PC-3 (cell line): ENCODE results near the gene GREB1L. TPM values are rescaled to one million over a fixed set of nuclear protein-coding genes. Genes with fewer than 3 reads are reported as not detected.

Experiments
- ATAC-seq: fragments of 200-7000 bp; cut with Tn5 transposase; 2 replicates; pipeline ENCODE4 v1.9.1; 2020; ENCODE audit warnings: mild to moderate bottlenecking, moderate library complexity
- BruUV-seq: library from RNA; stranded (reverse); fragments of 400-500 nt; replicated peaks from 2 replicates; lab custom pipeline; 2021; lab: Mats Ljungman, UMichigan
- CTCF ChIA-PET: fragments of 300-600 bp; sonication (Branson Sonifier 250); formaldehyde crosslinking; loops from one replicate; lab custom pipeline; 2022; ENCODE audit warnings: antibody characterized with exemption; lab: Charles Lee
- POLR2A ChIA-PET: fragments of 300-600 bp; sonication (Branson Sonifier 250); formaldehyde crosslinking; loops from one replicate; lab custom pipeline; 2022; ENCODE audit warnings: antibody characterized with exemption; ENCODE audit not compliant: unreplicated experiment; lab: Charles Lee
- DNase-seq: peaks from one replicate; pipeline ENCODE4 v3.0.0-alpha.2; 2015
- H2AFZ ChIP-seq: fragments of 300-600 bp; sonication (generic); 2 replicates; pipeline ENCODE4 v1.6.0; 2016; ENCODE audit warnings: antibody characterized with exemption, low read length
- H3F3A ChIP-seq: fragments of 300-600 bp; sonication (generic); one replicate; pipeline ENCODE4 v1.6.0; 2017; ENCODE audit warnings: antibody characterized with exemption, low read length, control low read depth, mild to moderate bottlenecking; ENCODE audit not compliant: unreplicated experiment
- H3K27ac ChIP-seq: fragments of 300-600 bp; sonication (generic); 2 replicates; pipeline ENCODE4 v1.5.1; 2016; ENCODE audit warnings: mild to moderate bottlenecking, low read length
- H3K27me3 ChIP-seq: fragments of 300-600 bp; sonication (generic); 2 replicates; pipeline ENCODE4 v1.6.1; 2016; ENCODE audit warnings: low read length, mixed read lengths
- H3K36me3 ChIP-seq: fragments of 300-600 bp; sonication (generic); 2 replicates; pipeline ENCODE4 v1.6.1; 2016; ENCODE audit warnings: low read depth, mixed run types, low read length, mixed read lengths
- H3K4me1 ChIP-seq: fragments of 300-600 bp; sonication (generic); 2 replicates; pipeline ENCODE4 v1.5.1; 2016; ENCODE audit warnings: low read length; ENCODE audit not compliant: insufficient read depth
- H3K4me2 ChIP-seq: fragments of 300-600 bp; sonication (generic); 2 replicates; pipeline ENCODE4 v1.6.0; 2016; ENCODE audit warnings: low read length
- H3K4me3 ChIP-seq: fragments of 300-600 bp; sonication (generic); 2 replicates; pipeline ENCODE4 v1.5.1; 2016; ENCODE audit warnings: mild to moderate bottlenecking, low read length, mixed read lengths
- H3K79me2 ChIP-seq: fragments of 300-600 bp; sonication (generic); 2 replicates; pipeline ENCODE4 v1.6.1; 2017; ENCODE audit warnings: low read length, mixed read lengths
- H3K9ac ChIP-seq: fragments of 300-600 bp; sonication (generic); 2 replicates; pipeline ENCODE4 v1.6.0; 2016; ENCODE audit warnings: mild to moderate bottlenecking, low read length
- H3K9me2 ChIP-seq: fragments of 300-600 bp; sonication (generic); replicated peaks from 2 replicates; pipeline ENCODE4 v1.6.1; 2016; ENCODE audit warnings: mixed run types, low read length, mixed read lengths
- H3K9me3 ChIP-seq: fragments of 300-600 bp; sonication (generic); 2 replicates; pipeline ENCODE4 v1.6.1; 2016; ENCODE audit warnings: low read length, mixed read lengths
- H4K20me1 ChIP-seq: fragments of 300-600 bp; sonication (generic); 2 replicates; pipeline ENCODE4 v1.6.1; 2016; ENCODE audit warnings: low read length, mixed read lengths
- CTCF ChIP-seq: fragments of 300-600 bp; sonication (generic); conservative IDR thresholded peaks from 2 replicates; pipeline ENCODE4 v1.5.1; 2017; ENCODE audit warnings: antibody characterized with exemption, low read depth, mild to moderate bottlenecking, low read length
- EZH2 ChIP-seq: fragments of 300-600 bp; sonication (generic); IDR thresholded peaks from one replicate; pipeline ENCODE4 v1.6.1; 2017; ENCODE audit warnings: antibody characterized with exemption, mild to moderate bottlenecking, low read length; ENCODE audit not compliant: unreplicated experiment
- EZH2phosphoT487 ChIP-seq: fragments of 300-600 bp; sonication (generic); IDR thresholded peaks from 2 replicates; pipeline ENCODE4 v1.6.1; 2018; ENCODE audit warnings: mild to moderate bottlenecking, antibody characterized with exemption, low read length, borderline replicate concordance
- intact Hi-C: fragments of 100-400 bp; cut with micrococcal nuclease; formaldehyde crosslinking; loops from 2 replicates; pipeline ENCODE4 v1.9.0; 2023
- total RNA-seq: library from RNA; depleted of rRNA; stranded (reverse); fragments of >200 nt; gene quantifications from 2 replicates; pipeline ENCODE4 v1.2.3, GENCODE V29; 2014

Gene GREB1L
- total RNA-seq, 1 experiment from 2014 or later = 10.3 TPM

GRCh38 chr18:21218862-21219261 is 23.2 kb upstream of the GREB1L start:
- intact Hi-C loops = no loop called here
- TF ChIP-seq CTCF (no peak), EZH2 (no peak), EZH2phosphoT487 (no peak)
- no peak for ATAC-seq
- Histone ChIP-seq H3K9ac (no peak overlapping the region), H3F3A (no peaks in the 10 kb centered on the region), H4K20me1 (no peaks in the 10 kb centered on the region), H3K27me3 (no peaks in the 10 kb centered on the region), H2AFZ (no peak overlapping the region), H3K4me2 (no peak overlapping the region), H3K79me2 (no peaks in the 10 kb centered on the region), H3K9me3 (no peaks in the 10 kb centered on the region), H3K27ac (no peak overlapping the region), H3K9me2 (no peaks in the 10 kb centered on the region), H3K4me3 (no peak overlapping the region), H3K36me3 (no peaks in the 10 kb centered on the region), H3K4me1 (peaks cover 12% of the 10 kb centered on the region)
- DNase-seq = no peak
- CTCF ChIA-PET = no interaction called here
- POLR2A ChIA-PET = no interaction called here
- no TSS peak for BruUV-seq

DNA sequence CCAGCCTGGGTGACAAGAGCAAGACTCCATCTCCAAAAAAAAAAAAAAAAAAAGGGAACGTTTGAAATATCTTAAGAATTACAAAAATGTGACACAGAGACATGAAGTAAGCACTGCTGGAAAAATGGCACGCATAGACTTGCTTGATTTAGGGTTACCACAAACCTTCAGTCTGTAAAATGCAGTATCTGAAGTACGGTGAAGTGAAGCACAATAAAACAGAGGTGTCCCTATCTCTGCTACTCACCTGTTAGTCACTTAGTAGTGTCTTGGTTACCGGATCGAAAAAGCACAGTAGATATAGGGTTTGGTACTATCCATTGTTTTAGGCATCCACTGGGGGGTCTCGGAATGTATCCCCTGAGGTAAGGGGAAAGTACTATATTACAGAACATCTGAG is 11.6 kb upstream of the GREB1L start:
- no peaks in the 10 kb centered on the region for H3K9me2 ChIP-seq
- H3K27ac ChIP-seq = no peak overlapping the region
- no peaks in the 10 kb centered on the region for H3K79me2 ChIP-seq
- DNase-seq (no peak), ATAC-seq (no peak)
- H3F3A ChIP-seq = no peaks in the 10 kb centered on the region
- no peaks in the 10 kb centered on the region for H3K4me1 ChIP-seq
- no TSS peak for BruUV-seq
- H3K9ac ChIP-seq = no peak overlapping the region
- ChIA-PET CTCF (no interaction called here), POLR2A (no interaction called here)
- no peaks in the 10 kb centered on the region for H4K20me1 ChIP-seq
- TF ChIP-seq EZH2 (no peak), EZH2phosphoT487 (no peak), CTCF (no peak)
- no peaks in the 10 kb centered on the region for H3K27me3 ChIP-seq
- intact Hi-C loops = loop anchor here (10.0 kb wide), 1 partner anchor 164 kb away; no protein-coding TSS in a partner anchor
- no peak overlapping the region for H2AFZ ChIP-seq
- no peaks in the 10 kb centered on the region for H3K36me3 ChIP-seq
- H3K9me3 ChIP-seq = no peaks in the 10 kb centered on the region
- no peak overlapping the region for H3K4me2 ChIP-seq
- no peak overlapping the region for H3K4me3 ChIP-seq

- H3F3A ChIP-seq = no peaks in the 10 kb centered on the region
- H3K4me2 ChIP-seq = peak overlapping the region; percentile 89
- H3K27me3 ChIP-seq = no peaks in the 10 kb centered on the region
- H3K9ac ChIP-seq = peak overlapping the region; percentile 59
- H2AFZ ChIP-seq = peak overlapping the region; percentile 98
- peaks cover 16% of the 10 kb centered on the region for H3K4me1 ChIP-seq
- TF ChIP-seq CTCF (no peak), EZH2phosphoT487 (no peak), EZH2 (no peak)
- peaks cover 26% of the 10 kb centered on the region for H3K79me2 ChIP-seq
- DNase-seq = peak; percentile 30
- no peaks in the 10 kb centered on the region for H3K9me3 ChIP-seq
- POLR2A ChIA-PET = interaction anchor here (0.5 to 0.6 kb wide), 2 partner anchors 99 to 149 kb away, joined by 3 to 5 read pairs; no protein-coding TSS in a partner anchor
- H3K36me3 ChIP-seq = no peaks in the 10 kb centered on the region
- peak overlapping the region; percentile 7; the same call in 1 of the 2 replicates for H3K27ac ChIP-seq
- intact Hi-C loops = loop anchor here (1.0 to 2.0 kb wide), 2 partner anchors 47 to 203 kb away; no protein-coding TSS in a partner anchor
- peak; percentile 44 for ATAC-seq
- H4K20me1 ChIP-seq = no peaks in the 10 kb centered on the region
- peak overlapping the region; percentile 77 for H3K4me3 ChIP-seq
- no peaks in the 10 kb centered on the region for H3K9me2 ChIP-seq
- CTCF ChIA-PET = interaction anchor here (0.6 to 1.0 kb wide), 3 partner anchors 149 to 360 kb away, joined by 3 read pairs; no protein-coding TSS in a partner anchor
- no TSS peak for BruUV-seq
Measured at GRCh38 chr18:21241301-21242048, 557 bp upstream of the GREB1L start.
